NCI-H748 (cell line): ENCODE measurements around the gene TIPARP.

Source experiments
- DNase-seq: peaks from one replicate; lab custom pipeline; 2025; ENCODE audit not compliant: unreplicated experiment; lab: John Stamatoyannopoulos, UW

TIPARP gene

DNA sequence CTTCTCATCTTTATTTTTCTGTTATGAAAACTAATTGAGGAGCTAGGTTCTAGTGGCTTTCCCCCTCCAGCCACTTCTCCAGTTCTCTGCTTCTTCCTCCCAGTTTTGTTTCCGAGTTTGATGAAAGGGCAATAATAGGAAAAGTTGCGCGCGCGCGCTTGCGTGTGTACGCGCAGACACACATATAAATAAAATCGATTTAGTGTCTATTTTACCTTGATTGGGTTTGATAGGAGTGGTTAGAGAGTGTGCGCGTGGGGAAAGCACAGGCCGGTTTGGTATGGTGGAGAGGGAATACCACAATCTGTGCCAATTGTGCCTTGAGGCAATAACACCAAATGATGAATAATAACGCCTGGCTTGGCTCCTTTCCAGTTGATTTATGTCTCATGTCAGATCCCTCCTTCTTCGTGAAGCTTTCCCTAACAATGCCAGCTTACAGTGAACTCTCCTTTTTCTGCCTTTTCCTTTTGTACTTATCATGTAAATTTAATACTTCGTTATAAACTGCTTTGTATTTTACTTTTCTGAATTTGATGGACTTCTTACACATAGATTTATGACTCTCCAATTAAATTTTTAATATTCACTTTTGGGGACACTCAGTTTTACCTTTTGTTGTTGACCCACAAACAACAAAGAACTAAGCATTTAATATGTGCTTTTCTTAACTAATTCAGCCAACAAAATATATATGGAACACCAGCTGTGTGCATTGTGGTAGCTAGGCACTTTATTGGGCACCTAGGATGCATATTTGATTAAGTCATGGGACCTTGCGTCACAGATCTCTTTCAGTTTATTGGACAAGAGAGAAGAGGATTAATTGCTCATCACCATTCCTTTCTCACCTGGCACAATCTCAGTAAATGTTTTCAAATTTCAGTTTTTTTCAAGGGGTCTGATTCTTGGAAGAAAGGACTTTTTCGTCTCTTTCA is 1.7 kb downstream of the TIPARP start:
- peak; percentile 66 for DNase-seq

- no peak for DNase-seq
These were observed 2.5 kb downstream of the TIPARP start for GRCh38 chr3:156676768-156677479.

DNA sequence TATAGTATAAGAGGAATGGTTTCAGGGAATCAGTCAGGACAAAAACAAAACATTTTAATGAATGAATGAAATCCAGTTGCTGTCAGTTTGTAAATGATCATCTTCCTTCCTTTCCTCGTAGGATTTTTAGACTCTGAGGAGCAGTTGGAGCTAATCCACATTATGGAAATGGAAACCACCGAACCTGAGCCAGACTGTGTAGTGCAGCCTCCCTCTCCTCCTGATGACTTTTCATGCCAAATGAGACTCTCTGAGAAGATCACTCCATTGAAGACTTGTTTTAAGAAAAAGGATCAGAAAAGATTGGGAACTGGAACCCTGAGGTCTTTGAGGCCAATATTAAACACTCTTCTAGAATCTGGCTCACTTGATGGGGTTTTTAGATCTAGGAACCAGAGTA is 3.1 kb downstream of the TIPARP start:
- no peak for DNase-seq

DNA sequence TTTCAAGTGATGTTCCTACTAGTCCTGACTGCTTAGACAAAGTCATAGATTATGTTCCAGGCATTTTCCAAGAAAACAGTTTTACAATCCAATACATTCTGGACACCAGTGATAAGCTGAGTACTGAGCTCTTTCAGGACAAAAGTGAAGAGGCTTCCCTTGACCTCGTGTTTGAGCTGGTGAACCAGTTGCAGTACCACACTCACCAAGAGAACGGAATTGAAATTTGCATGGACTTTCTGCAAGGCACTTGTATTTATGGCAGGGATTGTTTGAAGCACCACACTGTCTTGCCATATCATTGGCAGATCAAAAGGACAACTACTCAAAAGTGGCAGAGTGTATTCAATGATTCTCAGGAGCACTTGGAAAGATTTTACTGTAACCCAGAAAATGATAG is 3.8 kb downstream of the TIPARP start:
- no peak for DNase-seq

- no peak for DNase-seq
These were observed 6.0 kb downstream of the TIPARP start for GRCh38 chr3:156680243-156680914.

DNA sequence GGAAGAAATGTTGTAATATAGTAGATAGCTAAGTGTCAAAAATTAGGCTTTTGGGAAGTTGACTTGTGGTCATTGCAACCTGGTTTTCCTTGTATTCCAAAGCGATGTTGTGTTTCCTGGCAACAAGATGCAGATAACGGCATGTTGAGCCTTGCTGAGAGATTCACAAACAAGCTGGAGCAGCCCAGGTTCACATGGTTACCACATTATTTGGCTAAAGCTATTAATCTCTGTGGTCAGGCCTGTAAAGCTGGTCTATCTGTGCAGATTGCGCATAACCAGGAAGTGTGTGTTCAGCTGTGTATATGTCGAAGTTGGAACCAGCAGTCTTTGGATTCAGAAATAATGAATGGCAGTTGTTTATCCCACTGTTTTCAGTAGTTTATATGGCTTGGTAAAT is 6.6 kb downstream of the TIPARP start:
- DNase-seq: peak; percentile 96

DNA sequence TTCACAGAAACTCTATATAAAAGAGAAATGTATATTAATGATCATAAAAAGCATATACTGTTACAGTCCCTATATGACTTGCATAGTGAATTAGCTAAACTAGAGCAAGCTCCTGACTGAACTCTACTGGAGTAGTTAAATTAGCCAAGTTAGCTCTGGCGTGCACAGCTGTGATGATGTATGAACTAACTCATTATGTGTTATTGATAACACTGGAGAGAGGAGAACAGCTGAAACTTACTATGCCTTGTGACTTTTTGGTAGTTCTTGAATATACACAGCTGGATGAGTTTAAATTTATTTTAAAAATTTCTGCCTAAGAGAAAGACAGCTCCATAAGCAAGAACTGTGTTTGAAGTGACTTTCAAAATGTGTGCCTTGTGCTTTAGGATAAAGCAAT is 8.1 kb downstream of the TIPARP start:
- DNase-seq: peak; percentile 32

DNA sequence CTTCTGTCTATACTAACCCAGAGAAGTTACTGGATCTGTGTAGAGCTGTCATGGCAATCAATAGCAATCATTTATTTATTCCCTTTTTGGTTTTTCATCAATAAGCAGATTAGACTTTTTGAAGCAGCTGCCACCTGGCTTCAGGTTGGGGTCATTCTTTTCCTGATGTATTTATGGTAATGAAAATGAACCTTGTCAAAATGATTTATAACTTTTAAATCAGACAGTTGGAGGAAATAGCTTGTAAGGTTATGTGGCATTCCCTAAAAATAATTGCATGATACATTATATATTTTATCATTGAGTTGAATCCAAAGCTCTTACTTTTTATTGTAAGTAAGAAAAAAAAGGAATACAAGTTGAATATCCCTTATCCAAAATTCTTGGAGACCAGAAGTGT is 8.6 kb downstream of the TIPARP start:
- DNase-seq: no peak

- DNase-seq: peak; percentile 40
These were observed 10.8 kb downstream of the TIPARP start for GRCh38 chr3:156685198-156685597.

DNA sequence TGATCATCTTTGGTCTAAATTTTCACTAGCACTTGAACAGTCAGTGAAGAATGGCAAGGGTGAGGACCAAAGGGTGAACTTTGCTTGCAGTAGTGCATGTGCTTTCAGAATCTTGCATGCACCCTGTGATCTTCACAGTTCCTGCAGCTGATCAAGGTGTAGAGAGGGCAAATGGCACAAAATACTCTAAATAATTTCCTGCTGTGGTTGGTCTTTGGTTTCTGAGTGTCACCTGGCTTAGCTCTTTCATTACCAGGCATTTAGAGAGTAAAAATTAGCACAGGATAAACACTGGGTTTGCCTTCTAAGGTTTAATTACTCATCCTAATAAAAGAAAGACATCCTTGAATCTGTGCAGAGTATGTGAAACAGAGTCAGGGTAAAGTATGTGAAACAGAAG is 11.4 kb downstream of the TIPARP start:
- peak; percentile 48 for DNase-seq

GRCh38 chr3:156687023-156687422 is 12.6 kb downstream of the TIPARP start:
- DNase-seq: no peak

GRCh38 chr3:156688632-156689452 is 14.5 kb downstream of the TIPARP start:
- DNase-seq: peak; percentile 38

GRCh38 chr3:156689608-156690007 is 15.2 kb downstream of the TIPARP start:
- peak; percentile 70 for DNase-seq

DNA sequence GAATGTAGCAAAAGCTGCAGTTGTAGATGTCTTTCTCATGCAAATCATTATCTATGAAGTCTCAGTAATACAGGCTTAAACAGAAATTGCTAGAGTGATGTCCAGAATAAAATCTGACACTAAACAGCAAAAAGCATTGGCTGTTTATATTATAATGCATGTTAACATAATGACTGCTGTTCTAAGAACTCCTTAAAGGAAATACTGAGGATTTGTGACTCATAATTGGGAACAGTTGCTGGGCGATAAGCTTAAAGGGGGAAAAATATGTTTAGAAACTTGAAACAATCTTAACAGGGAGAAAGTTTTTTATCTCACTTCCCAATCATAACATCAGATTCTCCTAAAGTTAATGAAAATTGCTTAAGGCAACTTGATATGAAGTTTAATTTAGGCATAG is 17.5 kb downstream of the TIPARP start:
- no peak for DNase-seq

DNA sequence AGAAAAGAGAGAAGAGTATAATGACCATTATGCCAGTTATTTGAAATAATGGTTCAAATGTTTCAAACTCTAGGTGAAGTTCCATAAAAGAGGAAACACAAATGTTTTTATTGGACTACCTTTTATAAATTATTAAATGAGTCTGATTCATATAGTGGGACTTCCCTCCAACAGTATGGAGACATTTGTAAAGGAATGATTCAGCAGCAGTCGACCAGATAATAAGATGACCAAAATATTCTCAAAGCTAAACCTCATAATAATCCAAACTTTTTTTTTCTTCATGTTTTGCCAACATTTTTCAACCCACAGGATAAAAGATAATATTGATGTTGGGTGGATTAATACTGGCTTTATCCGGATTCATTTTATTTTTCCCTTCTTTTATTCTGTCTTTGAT is 18.8 kb downstream of the TIPARP start:
- no peak for DNase-seq

- DNase-seq: no peak
These were observed 20.1 kb downstream of the TIPARP start for GRCh38 chr3:156694536-156694935.

DNA sequence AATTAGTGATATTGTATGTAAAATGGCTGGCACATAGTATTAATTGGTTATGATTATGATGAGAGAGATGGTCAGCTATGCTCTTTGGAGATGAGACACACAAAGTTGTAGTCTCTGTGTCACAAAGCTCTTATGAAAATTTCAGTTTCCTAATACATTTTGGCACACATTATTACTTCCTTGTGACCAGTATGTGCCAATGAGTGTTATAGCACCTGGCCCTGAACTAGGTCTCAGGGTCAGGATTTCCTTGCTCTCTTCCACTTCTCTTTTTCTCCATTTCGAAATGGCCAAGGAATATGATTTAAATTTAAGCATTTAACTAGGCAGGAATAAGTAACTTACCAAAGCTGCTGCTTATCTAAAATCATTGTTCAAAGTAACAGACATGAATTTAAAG is 28.0 kb downstream of the TIPARP start:
- no peak for DNase-seq

DNA sequence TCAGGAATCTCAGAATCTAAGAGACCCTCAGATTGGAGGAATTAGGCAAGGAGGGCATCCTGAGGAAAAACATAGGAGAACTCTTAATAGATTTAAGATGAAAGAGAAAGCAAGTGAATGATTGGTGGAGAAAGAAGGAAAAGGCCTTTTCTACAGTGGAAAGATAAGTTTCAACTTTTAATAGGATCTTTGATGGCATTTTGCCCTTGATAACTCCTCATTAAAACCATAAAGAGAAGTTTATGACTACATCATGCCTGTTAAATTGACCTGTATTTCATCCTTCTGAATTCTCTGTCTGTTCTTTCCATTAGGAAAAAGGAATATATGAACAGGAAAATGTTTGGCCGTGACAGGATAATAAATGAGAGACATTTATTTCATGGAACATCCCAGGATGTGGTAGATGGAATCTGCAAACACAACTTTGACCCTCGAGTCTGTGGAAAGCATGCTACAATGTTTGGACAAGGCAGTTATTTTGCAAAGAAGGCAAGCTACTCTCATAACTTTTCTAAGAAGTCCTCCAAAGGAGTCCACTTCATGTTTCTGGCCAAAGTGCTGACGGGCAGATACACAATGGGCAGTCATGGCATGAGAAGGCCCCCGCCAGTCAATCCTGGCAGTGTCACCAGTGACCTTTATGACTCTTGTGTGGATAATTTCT is 30.1 kb downstream of the TIPARP start:
- DNase-seq: no peak

DNA sequence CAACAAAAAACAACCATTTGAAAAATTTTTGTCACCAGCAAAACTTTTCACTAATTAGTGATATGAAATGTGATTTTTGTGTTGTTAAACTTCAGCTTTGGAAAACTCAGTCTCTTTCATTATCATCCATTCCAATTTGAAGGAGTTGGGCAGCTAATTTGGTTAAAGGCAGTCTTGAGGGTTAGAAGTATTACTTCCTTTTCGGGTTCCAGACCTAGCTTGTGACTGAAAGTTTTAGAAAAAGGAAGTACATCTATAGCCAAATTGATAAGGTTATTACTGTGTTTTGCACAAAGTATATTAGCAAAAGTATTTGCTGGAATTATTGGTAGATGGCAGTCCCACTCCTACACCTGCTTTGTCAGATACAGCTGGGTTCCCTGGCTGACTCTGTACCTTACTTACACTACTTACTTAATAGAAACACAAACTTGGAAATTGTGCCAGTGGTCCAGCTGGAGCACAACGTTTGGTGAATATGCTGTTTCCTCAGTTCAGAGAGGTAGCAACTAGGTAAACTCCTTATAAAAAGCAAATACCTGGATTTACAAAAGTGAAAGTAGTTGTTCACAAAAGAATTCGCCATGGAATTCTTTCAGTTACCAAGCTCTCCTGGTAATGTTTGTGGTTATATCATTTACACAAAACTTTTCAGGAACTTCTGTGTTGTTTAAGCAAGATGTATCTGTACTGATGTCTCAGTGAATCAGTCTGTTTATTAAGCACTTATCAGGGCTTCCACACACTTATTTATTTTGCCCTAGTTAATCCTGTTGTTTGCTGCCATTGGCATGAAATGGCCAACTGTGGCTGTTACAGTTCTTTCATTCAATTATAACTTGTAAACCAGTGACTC is 31.6 kb downstream of the TIPARP start:
- DNase-seq: no peak
